GM21381 (cell line): ENCODE data around the gene RPS2.
"Not testable (repeated sequence)": the region's sequence is repeated elsewhere in the genome, so short reads cannot be mapped to it uniquely, and the experiment has no call there.

ENCODE experiments used
- ATAC-seq: cut with Tn5 transposase; IDR thresholded peaks from one replicate; pipeline ENCODE4 v1.9.1; 2021; ENCODE audit warnings: mild to moderate bottlenecking, moderate library complexity; ENCODE audit not compliant: unreplicated experiment

The RPS2 gene

DNA sequence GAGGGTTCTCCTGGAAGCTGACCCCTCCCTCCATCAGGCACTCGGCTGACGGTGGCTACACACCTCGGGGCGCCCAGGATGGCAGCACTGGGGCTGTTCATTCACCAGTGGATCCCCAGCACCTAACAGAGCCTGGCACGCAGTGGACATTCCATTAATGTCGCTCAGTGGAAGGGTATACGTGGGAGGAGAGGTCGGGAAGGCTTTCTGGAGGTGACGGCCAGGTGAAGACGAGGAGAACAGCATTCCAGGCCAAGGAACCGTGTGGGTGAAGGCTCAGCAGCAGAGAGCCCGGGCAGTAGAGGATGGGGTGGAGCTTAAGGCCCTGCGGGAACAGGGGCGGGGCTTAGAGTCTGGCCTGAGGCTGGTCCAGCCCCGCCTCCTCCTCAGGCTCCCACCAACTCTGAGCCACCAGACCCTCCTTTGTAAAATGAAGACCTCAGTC is 43.9 kb downstream of the RPS2 start:
- ATAC-seq, result no peak

DNA sequence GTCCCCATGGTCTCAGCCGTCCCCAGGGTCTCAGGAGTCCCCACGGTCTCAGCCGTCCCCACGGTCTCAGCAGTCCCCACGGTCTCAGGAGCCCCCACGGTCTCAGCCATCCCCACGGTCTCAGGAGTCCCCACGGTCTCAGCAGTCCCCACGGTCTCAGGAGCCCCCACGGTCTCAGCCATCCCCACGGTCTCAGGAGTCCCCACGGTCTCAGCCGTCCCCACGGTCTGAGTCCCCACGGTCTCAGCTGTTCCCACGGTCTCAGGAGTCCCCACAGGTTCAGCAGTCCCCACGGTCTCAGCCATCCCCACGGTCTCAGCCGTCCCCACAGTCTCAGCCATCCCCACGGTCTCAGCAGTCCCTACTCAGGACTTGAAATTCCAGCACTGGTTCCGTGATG is 44.5 kb downstream of the RPS2 start:
- not testable (repeated sequence) for ATAC-seq

DNA sequence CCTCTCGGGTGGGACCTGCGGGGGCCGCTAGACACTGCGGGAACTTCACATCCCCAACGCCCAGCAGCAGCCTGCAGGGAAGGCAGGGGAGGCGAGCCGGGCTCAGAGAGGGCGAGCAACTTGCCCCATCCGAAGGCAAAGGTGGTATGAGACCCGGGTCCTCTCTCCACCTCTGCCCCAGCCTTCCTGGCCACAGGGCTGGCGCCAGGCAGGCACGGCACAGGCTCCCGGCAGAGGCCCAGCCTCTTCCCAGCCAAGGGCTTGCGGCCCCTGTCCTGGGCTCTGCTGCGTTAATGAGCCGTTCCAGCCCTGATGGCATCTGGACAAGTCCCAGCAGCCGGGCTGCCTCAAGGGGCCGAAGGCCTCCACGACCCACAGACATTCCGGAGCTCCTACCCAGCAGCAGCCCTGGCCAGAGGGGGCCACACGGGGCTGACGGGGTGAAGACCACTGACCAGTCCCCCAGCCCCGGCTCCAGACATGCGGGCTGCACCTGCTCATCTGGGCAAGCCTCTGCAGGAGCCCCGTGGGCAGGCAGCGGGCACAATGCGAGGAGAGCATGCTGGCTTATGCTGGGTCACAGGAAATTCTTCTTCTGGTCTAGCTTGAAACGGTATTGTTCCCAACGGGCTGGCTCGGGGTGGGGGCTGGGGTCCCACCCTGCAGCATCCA is 45.2 kb downstream of the RPS2 start:
- no peak for ATAC-seq

DNA sequence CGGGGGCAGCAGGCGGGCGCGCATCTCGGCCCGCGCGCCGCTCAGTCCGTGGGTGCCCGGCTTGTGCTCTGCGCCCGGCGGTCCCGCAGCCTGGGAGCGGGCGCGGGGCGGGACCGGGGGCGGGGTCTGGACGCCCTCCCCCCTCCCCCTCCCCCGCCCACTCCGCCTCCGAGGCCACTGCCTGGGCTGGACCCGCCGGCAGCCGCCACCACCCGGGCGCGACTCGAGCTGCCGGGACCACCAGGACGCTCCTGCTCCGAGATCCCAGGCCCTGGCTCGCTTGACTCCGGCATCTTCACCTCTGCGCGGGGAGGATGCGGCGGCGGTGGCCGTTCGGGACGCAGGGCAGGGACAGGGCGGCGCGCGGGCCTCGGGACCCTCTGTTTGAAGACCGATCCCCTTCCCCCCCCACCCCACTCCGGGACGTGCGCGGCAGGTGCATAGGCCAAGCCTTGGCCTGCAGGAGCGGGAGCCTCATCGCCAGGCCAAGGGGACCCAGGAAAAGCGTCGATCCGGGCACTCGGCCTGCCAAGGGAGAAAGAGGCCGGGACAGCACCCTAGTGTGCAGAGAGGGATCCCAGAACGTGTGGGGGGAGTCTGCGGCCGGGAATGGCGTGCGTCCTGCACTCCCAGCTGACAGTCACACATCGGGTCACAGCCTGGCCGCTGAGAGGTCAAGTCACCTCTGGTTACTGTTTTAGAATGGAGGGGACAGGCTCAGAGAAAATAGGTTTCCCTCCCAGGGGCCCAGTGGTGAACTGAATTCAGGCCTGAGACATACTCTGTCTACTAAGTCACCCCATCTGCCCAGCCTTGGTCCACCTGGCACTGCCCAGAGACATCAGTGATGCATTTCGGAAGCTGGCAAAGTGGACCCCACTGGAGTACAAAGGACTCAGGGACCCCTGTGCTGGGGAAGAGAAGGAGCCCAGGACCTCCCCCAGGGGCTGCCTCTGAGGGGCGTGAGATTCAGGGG is 46.0 kb downstream of the RPS2 start, which contains the start of gene HS3ST6:
Gene HS3ST6 (minus strand): TSS at position 65 of the 976 bp plus-strand sequence. CDS start 92 bp downstream, outside the sequence.
- ATAC-seq, result no peak

DNA sequence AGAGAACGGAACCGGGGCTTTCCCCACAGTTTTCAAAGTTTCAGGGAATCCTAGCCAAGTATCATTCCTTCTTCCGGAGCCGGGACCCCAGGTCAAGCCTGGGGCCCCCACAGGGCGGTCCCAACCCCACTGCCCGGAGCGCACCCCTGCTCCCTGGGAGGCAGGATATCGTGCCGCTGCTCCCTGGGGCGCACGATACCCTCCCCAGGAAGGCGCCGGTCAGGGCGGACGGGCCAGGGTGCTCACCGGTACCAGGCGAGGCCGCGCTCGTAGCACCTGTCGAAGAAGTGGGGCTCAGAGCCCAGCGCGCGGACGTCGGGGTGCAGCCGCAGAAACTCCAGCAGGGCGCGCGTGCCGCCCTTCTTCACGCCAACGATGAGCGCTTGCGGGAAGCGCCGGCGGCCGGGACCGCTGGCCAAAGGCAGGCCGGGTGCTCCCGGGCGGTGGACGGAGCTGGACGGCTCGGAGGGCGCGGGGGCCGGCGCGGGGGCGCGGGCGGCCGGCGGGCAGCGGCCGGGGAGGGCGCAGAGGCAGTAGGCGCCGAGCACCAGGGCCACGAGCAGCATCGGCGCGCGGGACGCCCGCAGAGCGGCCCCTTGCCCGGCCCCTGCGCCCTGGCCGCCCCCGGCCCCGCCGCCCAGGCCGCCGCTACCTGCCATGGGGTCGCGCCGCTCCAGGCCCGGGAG is 46.8 kb downstream of the RPS2 start:
- no peak for ATAC-seq

DNA sequence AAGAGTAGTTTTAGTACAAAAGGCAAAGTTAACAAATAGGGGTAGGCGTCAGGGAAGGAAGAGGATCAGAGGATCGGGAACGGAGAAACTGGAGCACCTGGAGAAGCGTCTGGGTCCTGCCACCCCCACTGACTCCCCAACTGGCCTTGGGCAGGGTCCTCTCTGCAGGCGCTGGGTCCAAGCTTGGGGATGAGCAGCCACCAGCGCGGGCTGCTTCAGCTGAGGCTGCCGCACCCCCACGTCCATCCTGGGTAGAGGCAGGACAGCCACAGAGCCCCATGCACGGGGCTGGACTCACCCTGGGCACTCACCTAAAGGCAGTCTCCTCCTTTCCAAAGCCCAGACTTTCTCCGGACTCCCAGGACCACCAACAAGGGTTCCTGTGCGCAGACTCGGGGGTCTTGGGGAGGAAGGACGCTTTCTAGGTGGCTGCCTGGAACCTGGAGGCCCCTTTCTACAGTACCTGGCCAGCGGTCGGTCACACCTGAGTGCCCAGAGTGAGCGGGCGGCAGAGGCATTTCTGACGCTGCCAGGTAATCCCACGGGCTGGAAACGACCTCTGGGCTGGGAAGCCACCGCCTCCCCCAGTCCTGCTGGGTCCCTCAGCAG is 47.5 kb downstream of the RPS2 start:
- ATAC-seq, result no peak

DNA sequence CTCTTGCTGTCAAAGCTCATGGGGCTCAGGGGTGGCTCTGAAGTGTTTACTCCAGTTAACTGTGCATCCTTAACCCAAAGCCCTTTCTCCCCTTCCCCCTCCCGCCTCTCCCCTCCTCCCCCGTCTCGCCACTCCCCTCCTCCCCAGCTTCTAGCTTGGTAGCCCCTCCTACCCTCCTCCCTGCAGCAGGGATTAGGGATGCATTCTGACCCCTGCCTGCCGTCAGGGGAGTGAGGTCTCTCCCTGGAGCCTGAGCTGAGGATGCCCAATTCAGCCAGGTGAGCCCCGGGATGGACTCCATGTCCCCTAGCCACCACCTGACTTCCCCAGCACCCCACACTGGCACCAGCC is 48.0 kb downstream of the RPS2 start:
- no peak for ATAC-seq

DNA sequence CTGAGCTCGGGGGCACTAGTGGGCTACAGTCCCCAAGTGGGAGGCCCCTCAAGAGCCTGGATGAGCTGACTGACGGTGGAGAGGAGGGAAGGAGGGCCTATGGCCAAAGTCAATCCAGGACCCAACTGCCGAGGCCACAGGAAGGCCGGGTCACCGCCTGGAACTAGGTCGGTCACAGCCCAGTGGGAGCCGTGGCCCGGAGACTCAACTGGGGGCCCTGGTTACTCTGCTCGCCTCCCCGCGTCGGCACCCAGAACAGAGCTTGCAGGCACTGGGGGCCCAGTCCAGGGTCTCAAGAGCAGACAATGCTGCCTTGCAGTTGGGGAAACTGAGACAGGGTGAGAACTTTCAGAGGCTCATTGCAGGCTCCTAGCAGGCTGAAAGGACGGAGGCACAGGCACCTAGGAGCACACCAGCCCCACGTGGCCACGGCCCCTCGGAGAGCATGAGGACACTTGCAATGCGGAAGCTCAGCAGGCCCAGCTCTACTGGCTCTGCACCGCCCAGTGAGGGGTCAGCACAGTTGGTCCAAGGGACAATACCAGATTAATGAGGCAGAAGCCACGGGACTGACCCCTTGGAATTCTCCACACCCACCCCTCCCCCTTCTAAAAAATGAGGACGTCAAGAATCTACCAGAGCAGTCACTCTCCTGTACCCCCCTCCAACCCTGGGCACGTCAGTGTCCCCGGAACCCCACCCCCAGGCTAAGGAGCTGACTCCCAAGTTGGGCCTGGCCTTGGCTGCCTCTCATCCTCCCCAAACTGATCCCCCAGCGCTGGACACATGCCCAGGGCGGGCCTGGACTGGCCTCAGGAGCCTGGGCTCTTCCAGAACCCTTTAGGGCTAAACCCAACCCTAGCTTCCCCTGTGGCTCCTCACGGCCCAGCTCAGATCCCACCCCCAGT is 48.6 kb downstream of the RPS2 start:
- no peak for ATAC-seq

DNA sequence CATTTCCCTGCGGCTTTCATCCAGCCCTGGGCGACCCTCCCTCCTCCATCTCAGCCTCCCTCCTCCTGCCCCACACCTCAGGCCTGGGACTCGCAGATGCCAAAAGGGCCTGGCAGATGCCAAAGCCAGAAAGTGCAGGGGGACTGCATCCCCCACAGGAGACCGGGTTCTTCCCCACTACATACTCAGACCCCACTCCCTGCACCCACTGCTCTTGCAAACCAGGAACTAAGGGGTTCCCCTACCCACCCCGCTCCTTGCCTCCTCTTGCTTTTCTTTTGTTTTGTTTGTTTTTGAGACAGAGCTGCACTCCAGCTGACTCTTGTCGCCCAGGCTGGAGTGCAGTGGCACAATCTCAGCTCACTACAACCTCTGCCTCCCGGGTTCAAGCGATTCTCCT is 49.6 kb downstream of the RPS2 start:
- no peak for ATAC-seq

DNA sequence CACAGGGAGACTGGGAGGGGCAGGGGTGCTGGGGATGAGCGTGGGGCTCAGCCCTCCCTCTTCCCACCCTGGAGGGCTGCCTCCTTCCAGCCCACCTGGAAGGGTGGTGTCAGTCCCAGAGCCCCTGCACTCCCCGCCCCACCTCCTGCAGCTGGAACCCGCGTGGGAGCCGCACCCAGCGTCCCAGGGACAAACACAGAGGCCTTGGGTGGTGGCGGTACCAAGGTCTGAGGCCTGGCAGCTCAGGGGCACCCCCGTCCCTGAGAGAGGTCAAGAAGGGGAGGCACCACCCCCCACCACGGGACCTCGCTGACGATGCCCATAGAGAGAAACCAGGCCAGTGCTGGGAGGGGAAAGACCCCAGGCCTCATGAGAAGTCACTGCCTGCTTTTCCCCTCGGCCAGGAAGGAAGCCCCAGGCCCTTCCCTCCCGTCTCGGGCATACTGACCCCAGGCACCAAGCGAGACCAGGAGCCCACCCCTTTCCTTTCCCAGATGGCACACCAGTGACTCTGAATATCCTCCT is 50.5 kb downstream of the RPS2 start:
- ATAC-seq, result no peak

DNA sequence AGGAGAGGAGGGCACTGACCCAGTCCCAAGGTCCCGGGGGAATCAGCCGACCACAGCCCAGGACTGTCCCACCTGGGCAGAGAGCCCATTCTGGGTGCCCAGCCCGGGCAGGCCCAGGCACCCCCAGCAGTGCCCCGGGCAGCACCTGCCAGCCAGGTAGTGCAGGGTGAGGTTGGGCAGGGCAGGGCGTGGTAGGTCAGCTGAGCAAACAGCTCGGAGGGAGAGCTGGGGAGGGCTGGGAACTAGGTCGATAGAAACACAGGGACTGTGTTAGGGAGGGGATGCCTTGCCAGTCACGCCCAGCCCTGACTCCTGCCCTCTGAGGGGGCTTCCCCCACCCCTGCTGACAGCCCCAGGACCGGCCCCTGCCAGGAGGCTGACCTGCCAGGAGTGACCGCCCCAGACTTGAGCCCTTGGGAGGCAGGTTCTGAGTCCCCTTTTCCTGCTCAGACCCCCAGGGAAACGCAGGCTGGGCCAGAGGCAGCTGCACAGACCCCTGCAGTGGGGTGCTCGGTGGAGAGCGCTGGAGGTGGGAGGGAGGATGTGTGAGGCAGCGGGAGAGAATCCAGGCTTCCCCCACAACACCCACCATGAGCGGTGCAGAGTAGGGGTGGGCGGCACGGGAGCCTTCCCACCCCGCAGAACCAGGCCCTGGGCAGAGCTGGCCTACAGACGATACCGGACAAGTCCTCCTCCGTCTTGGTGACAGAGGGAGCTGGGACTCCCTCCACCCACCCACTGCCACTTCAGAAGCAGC is 51.1 kb downstream of the RPS2 start:
- no peak for ATAC-seq

DNA sequence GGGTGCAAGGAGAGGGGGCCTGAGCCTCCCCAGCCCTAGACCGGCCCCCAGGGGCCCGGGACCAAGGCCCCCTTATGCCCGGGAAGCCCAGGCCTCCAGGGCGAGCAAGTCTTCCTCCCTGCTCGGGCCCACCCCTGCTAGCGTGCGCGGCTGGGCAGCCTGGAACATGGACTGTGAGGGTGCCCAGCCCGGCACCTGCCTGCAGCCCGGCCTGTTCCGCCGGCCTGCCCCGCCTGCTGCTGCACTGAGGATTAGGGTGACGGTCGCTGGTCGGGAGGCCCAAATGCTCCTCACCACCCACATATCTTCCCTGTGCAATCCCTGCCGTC is 52.4 kb downstream of the RPS2 start:
- ATAC-seq, result no peak
